Sciatic nerve (tissue), 2 donors: ENCODE data around the gene EQTN. TPM values are rescaled to one million over a fixed set of nuclear protein-coding genes. Genes with fewer than 3 reads are reported as not detected.

ENCODE experiments used
- ATAC-seq: fragments of 200-7000 bp; cut with Tn5 transposase; one replicate; pipeline ENCODE4 v1.9.1; 2020; ENCODE audit warnings: mild to moderate bottlenecking, moderate library complexity
- DNase-seq: peaks from one replicate; pipeline ENCODE4 v3.0.0-alpha.2; 2020; ENCODE audit warnings: low spot score
- intact Hi-C: fragments of 100-400 bp; cut with DNase I; formaldehyde crosslinking; loops from one replicate; pipeline ENCODE4 v1.14.2; 2022
- total RNA-seq: library from RNA; stranded (reverse); fragmentation: NEBNext Ultra II Directional; extraction: Animal tissue kit (Norgen Biotek cat#: 25700); gene quantifications from one replicate; pipeline ENCODE4 v1.2.1, GENCODE V29; 2021
- donor health status: DM: no; HTN: no; CAD: no.
- donor health status: DM: no; HTN: no; CAD: no.

Gene EQTN
- total RNA-seq, 1 donor from 2014 or later: 0.49 TPM

- ATAC-seq (no peak), DNase-seq (no peak)
- intact Hi-C loops: no loop called here
These were observed 11.9 kb upstream of the EQTN start for GRCh38 chr9:27308691-27309390.

GRCh38 chr9:27304521-27304920, 7.6 kb upstream of the EQTN start:
- intact Hi-C loops: no loop called here
- DNase-seq (no peak), ATAC-seq (no peak)

- DNase-seq: no peak
- intact Hi-C loops: no loop called here
- no peak for ATAC-seq
These were observed 6.3 kb upstream of the EQTN start for GRCh38 chr9:27303219-27303618.

- ATAC-seq (no peak), DNase-seq (no peak)
These were observed 3.0 kb downstream of the EQTN start for GRCh38 chr9:27293996-27294395.

GRCh38 chr9:27292659-27293405, 4.1 kb downstream of the EQTN start:
- DNase-seq (peak; percentile 67), ATAC-seq (peak; percentile 93)
- intact Hi-C loops: no loop called here

More at GRCh38 chr9:27293996-27294395, 3.0 kb downstream of the EQTN start:
- intact Hi-C loops: no loop called here

GRCh38 chr9:27291292-27291691, 5.7 kb downstream of the EQTN start:
- intact Hi-C loops: no loop called here
- DNase-seq (no peak), ATAC-seq (no peak)

GRCh38 chr9:27282269-27282668, 14.7 kb downstream of the EQTN start:
- intact Hi-C loops: no loop called here
- ATAC-seq (no peak), DNase-seq (no peak)

GRCh38 chr9:27280860-27281259, 16.1 kb downstream of the EQTN start:
- no peak for ATAC-seq
- DNase-seq: no peak
- intact Hi-C loops: no loop called here

GRCh38 chr9:27280249-27280648, 16.7 kb downstream of the EQTN start:
- no peak for ATAC-seq
- no peak for DNase-seq
- intact Hi-C loops: no loop called here

- DNase-seq (no peak), ATAC-seq (no peak)
- intact Hi-C loops: loop anchor here (10.0 kb wide), 1 partner anchor 245 kb away; no protein-coding TSS in a partner anchor
These were observed 17.3 kb downstream of the EQTN start for GRCh38 chr9:27279611-27280010.

GRCh38 chr9:27278374-27278773, 18.6 kb downstream of the EQTN start:
- intact Hi-C loops: loop anchor here (10.0 kb wide), 1 partner anchor 244 kb away; no protein-coding TSS in a partner anchor
- peak; percentile 83 for ATAC-seq
- DNase-seq: no peak

GRCh38 chr9:27276193-27277030, 20.5 kb downstream of the EQTN start:
- intact Hi-C loops: loop anchor here (10.0 kb wide), 1 partner anchor 242 kb away; no protein-coding TSS in a partner anchor
- ATAC-seq (peak; percentile 41), DNase-seq (no peak)

GRCh38 chr9:27273186-27273585, 23.8 kb downstream of the EQTN start:
- DNase-seq: no peak
- no peak for ATAC-seq
- intact Hi-C loops: loop anchor here (10.0 kb wide), 1 partner anchor 238 kb away; no protein-coding TSS in a partner anchor

GRCh38 chr9:27272103-27272502, 24.8 kb downstream of the EQTN start:
- intact Hi-C loops: loop anchor here (10.0 kb wide), 1 partner anchor 237 kb away; no protein-coding TSS in a partner anchor
- ATAC-seq: no peak
- DNase-seq: no peak

- ATAC-seq (no peak), DNase-seq (no peak)
- intact Hi-C loops: no loop called here
These were observed 35.3 kb downstream of the EQTN start for GRCh38 chr9:27261517-27262211.

- no peak for DNase-seq
- no peak for ATAC-seq
- intact Hi-C loops: no loop called here
These were observed 36.0 kb downstream of the EQTN start for GRCh38 chr9:27260789-27261516.

GRCh38 chr9:27258662-27259061, 38.3 kb downstream of the EQTN start:
- no peak for DNase-seq
- intact Hi-C loops: no loop called here
- no peak for ATAC-seq

GRCh38 chr9:27248702-27249101, 48.2 kb downstream of the EQTN start:
- DNase-seq (no peak), ATAC-seq (no peak)
- intact Hi-C loops: no loop called here
